Trophoblast cell (in vitro differentiated cells and primary cell): ENCODE results near the gene CDKN2C.
"Not testable (repeated sequence)": the region's sequence is repeated elsewhere in the genome, so short reads cannot be mapped to it uniquely, and the experiment has no call there.

ENCODE experiments used
- DNase-seq, 2 donors: peaks; one replicate each; pipeline ENCODE4 v3.0.0-alpha.2; 2016
- H2AFZ ChIP-seq: 2 replicates; pipeline ENCODE4 v1.6.1; 2013; ENCODE audit warnings: low read length, moderate library complexity, mild to moderate bottlenecking; ENCODE audit not compliant: insufficient read depth, poor library complexity
- H2AK5ac ChIP-seq: 2 replicates; pipeline ENCODE4 v1.6.1; 2013; ENCODE audit warnings: mild to moderate bottlenecking, low read length
- H2BK120ac ChIP-seq: 2 replicates; pipeline ENCODE4 v1.6.1; 2013; ENCODE audit warnings: low read length, mild to moderate bottlenecking, moderate library complexity; ENCODE audit not compliant: insufficient read depth, poor library complexity
- H2BK12ac ChIP-seq: 2 replicates; pipeline ENCODE4 v1.6.1; 2013; ENCODE audit warnings: mild to moderate bottlenecking, low read length, moderate library complexity
- H2BK5ac ChIP-seq: 2 replicates; pipeline ENCODE4 v1.6.1; 2013; ENCODE audit warnings: low read length, low read depth, moderate library complexity, mild to moderate bottlenecking; ENCODE audit not compliant: poor library complexity
- H3K14ac ChIP-seq: 2 replicates; pipeline ENCODE4 v1.6.1; 2013; ENCODE audit warnings: mild to moderate bottlenecking, low read length
- H3K18ac ChIP-seq: 2 replicates; pipeline ENCODE4 v1.6.1; 2013; ENCODE audit warnings: mild to moderate bottlenecking, low read length
- H3K23ac ChIP-seq: 2 replicates; pipeline ENCODE4 v1.6.1; 2013; ENCODE audit warnings: low read length
- H3K27ac ChIP-seq: 2 replicates; pipeline ENCODE4 v1.5.1; 2013; ENCODE audit warnings: low read depth, mild to moderate bottlenecking, inconsistent platforms, low read length, moderate library complexity
- H3K27me3 ChIP-seq: 2 replicates; pipeline ENCODE4 v1.6.1; 2013; ENCODE audit warnings: inconsistent platforms, mild to moderate bottlenecking, low read length, moderate library complexity; ENCODE audit not compliant: insufficient read depth
- H3K36me3 ChIP-seq, 2 experiments: 1 replicate in 1 of 2; 2 replicates in 1 of 2; pipeline ENCODE4 v1.6.1; 2013; ENCODE audit warnings: low read length in 2 of 2, mild to moderate bottlenecking in 2 of 2, moderate library complexity in 1 of 2; ENCODE audit not compliant: insufficient read depth in 2 of 2, control insufficient read depth in 1 of 2
- H3K4ac ChIP-seq: 2 replicates; pipeline ENCODE4 v1.6.1; 2013; ENCODE audit warnings: low read depth, mild to moderate bottlenecking, low read length, moderate library complexity
- H3K4me1 ChIP-seq, 2 experiments: 1 replicate in 1 of 2; 2 replicates in 1 of 2; pipeline ENCODE4 v1.6.1; 2013; ENCODE audit warnings: low read length in 2 of 2, mild to moderate bottlenecking in 2 of 2, moderate library complexity in 1 of 2; ENCODE audit not compliant: insufficient read depth in 2 of 2, control insufficient read depth in 1 of 2
- H3K4me2 ChIP-seq: 2 replicates; pipeline ENCODE4 v1.6.1; 2013; ENCODE audit warnings: inconsistent platforms, mild to moderate bottlenecking, low read length, moderate library complexity
- H3K4me3 ChIP-seq: 2 replicates; pipeline ENCODE4 v1.5.1; 2013; ENCODE audit warnings: mild to moderate bottlenecking, low read depth, low read length, inconsistent platforms
- H3K79me1 ChIP-seq: one replicate; pipeline ENCODE4 v1.6.1; 2013; ENCODE audit warnings: low read length
- H3K79me2 ChIP-seq: 2 replicates; pipeline ENCODE4 v1.6.1; 2013; ENCODE audit warnings: low read length, mild to moderate bottlenecking; ENCODE audit not compliant: control insufficient read depth, insufficient read depth, poor library complexity
- H3K9ac ChIP-seq: 2 replicates; pipeline ENCODE4 v1.6.1; 2013; ENCODE audit warnings: mild to moderate bottlenecking, low read length
- H3K9me3 ChIP-seq: 2 replicates; pipeline ENCODE4 v1.6.1; 2013; ENCODE audit warnings: low read depth, mild to moderate bottlenecking, control low read depth, inconsistent platforms, low read length; ENCODE audit not compliant: insufficient read depth
- H4K12ac ChIP-seq: 2 replicates; pipeline ENCODE4 v1.6.1; 2013; ENCODE audit warnings: low read depth, mild to moderate bottlenecking, low read length, moderate library complexity
- H4K8ac ChIP-seq: 2 replicates; pipeline ENCODE4 v1.6.1; 2013; ENCODE audit warnings: low read depth, mild to moderate bottlenecking, low read length, moderate library complexity
- H4K91ac ChIP-seq: one replicate; pipeline ENCODE4 v1.6.1; 2013; ENCODE audit warnings: low read depth, mild to moderate bottlenecking, low read length, moderate library complexity
- WGBS: extraction: QIAGEN DNeasy Blood & Tissue Kit; methylation state at CpG from one replicate; pipeline ENCODE4 v1.1.7; 2013; ENCODE audit warnings: missing lambda C conversion rate; ENCODE audit not compliant: insufficient read length, insufficient coverage; ENCODE audit errors: extremely low coverage; 5-methylcytosine and 5-hydroxymethylcytosine counted together

The CDKN2C gene

GRCh38 chr1:50995651-50996050 is 25.6 kb downstream of the CDKN2C start:
- Histone ChIP-seq H3K4me3 (no peak overlapping the region), H2AK5ac (no peak overlapping the region), H3K23ac (no peak overlapping the region), H2BK12ac (no peak overlapping the region), H3K9ac (no peak overlapping the region), H3K27me3 (no peaks in the 10 kb centered on the region), H4K8ac (no peak overlapping the region), H3K79me1 (no peaks in the 10 kb centered on the region), H3K36me3 (no peaks in the 10 kb centered on the region), H4K12ac (no peak overlapping the region), H3K4ac (no peak overlapping the region), H3K9me3 (no peaks in the 10 kb centered on the region), H3K4me2 (no peak overlapping the region), H3K18ac (no peak overlapping the region), H2AFZ (no peak overlapping the region), H2BK120ac (no peak overlapping the region), H3K14ac (no peak overlapping the region), H3K27ac (no peak overlapping the region), H4K91ac (no peak overlapping the region), H3K79me2 (no peaks in the 10 kb centered on the region), H3K4me1 (no peaks in the 10 kb centered on the region), H2BK5ac (no peak overlapping the region)
- WGBS = no CpG with 5 or more reads among the region's 1 CpG
- DNase-seq = no peak

GRCh38 chr1:50996083-50996482 is 26.0 kb downstream of the CDKN2C start:
- no peak overlapping the region for H3K14ac ChIP-seq
- no peak overlapping the region for H3K9ac ChIP-seq
- no peak overlapping the region for H3K18ac ChIP-seq
- no peak overlapping the region for H2AFZ ChIP-seq
- DNase-seq = no peak
- no peak overlapping the region for H2BK12ac ChIP-seq
- no peaks in the 10 kb centered on the region for H3K36me3 ChIP-seq
- no CpG with 5 or more reads among the region's 3 CpGs for WGBS
- H2AK5ac ChIP-seq = no peak overlapping the region
- H3K4me1 ChIP-seq = no peaks in the 10 kb centered on the region
- no peaks in the 10 kb centered on the region for H3K9me3 ChIP-seq
- H2BK5ac ChIP-seq = no peak overlapping the region
- H3K23ac ChIP-seq = no peak overlapping the region
- H4K91ac ChIP-seq = no peak overlapping the region
- no peaks in the 10 kb centered on the region for H3K79me1 ChIP-seq
- no peak overlapping the region for H4K12ac ChIP-seq
- H4K8ac ChIP-seq = no peak overlapping the region
- no peaks in the 10 kb centered on the region for H3K79me2 ChIP-seq
- no peak overlapping the region for H3K4ac ChIP-seq
- no peak overlapping the region for H2BK120ac ChIP-seq
- no peaks in the 10 kb centered on the region for H3K27me3 ChIP-seq
- no peak overlapping the region for H3K27ac ChIP-seq
- H3K4me3 ChIP-seq = no peak overlapping the region
- no peak overlapping the region for H3K4me2 ChIP-seq

- H3K4me1 ChIP-seq, H3K79me2 ChIP-seq, H2BK5ac ChIP-seq, H3K4me2 ChIP-seq, DNase-seq, H3K27ac ChIP-seq, H3K9ac ChIP-seq, H3K4ac ChIP-seq, H3K79me1 ChIP-seq, H3K14ac ChIP-seq, H3K27me3 ChIP-seq, H2BK12ac ChIP-seq, H4K8ac ChIP-seq, H3K36me3 ChIP-seq, H3K4me3 ChIP-seq, H2AK5ac ChIP-seq, H3K9me3 ChIP-seq, H3K23ac ChIP-seq, H4K12ac ChIP-seq, H2AFZ ChIP-seq, H3K18ac ChIP-seq, H4K91ac ChIP-seq, H2BK120ac ChIP-seq: not testable (repeated sequence)
- no CpG with 5 or more reads among the region's 1 CpG for WGBS
These were observed 29.3 kb downstream of the CDKN2C start for GRCh38 chr1:50999375-50999774.

GRCh38 chr1:51000160-51000559 is 30.1 kb downstream of the CDKN2C start:
- H2AK5ac ChIP-seq = no peak overlapping the region
- no peak overlapping the region for H3K4me3 ChIP-seq
- no CpG with 5 or more reads among the region's 1 CpG for whole genome bisulfite sequencing
- no peak for DNase-seq
- H3K27ac ChIP-seq = no peak overlapping the region
- H3K4me1 ChIP-seq = no peaks in the 10 kb centered on the region
- no peak overlapping the region for H2BK120ac ChIP-seq
- H3K9me3 ChIP-seq = no peaks in the 10 kb centered on the region
- H3K79me2 ChIP-seq = no peaks in the 10 kb centered on the region
- no peak overlapping the region for H3K9ac ChIP-seq
- no peak overlapping the region for H4K91ac ChIP-seq
- H2BK12ac ChIP-seq = no peak overlapping the region
- no peaks in the 10 kb centered on the region for H3K27me3 ChIP-seq
- H4K8ac ChIP-seq = no peak overlapping the region
- no peak overlapping the region for H3K14ac ChIP-seq
- no peak overlapping the region for H3K4ac ChIP-seq
- H4K12ac ChIP-seq = no peak overlapping the region
- no peak overlapping the region for H2AFZ ChIP-seq
- no peaks in the 10 kb centered on the region for H3K79me1 ChIP-seq
- no peak overlapping the region for H3K18ac ChIP-seq
- no peak overlapping the region for H3K23ac ChIP-seq
- no peak overlapping the region for H3K4me2 ChIP-seq
- H2BK5ac ChIP-seq = no peak overlapping the region
- H3K36me3 ChIP-seq = no peaks in the 10 kb centered on the region
